Upper lobe of left lung (tissue), 4 donors: ENCODE measurements around the gene TIRAP.

Experiments
- POLR2A ChIP-seq, 4 donors: fragments of 450-650 bp; IDR thresholded peaks; one replicate each; pipeline ENCODE4 v1.5.1; 2016 to 2017; ENCODE audit warnings: antibody characterized with exemption in 4 of 4, mild to moderate bottlenecking in 2 of 4
- POLR2AphosphoS5 ChIP-seq, 2 donors: sonication (generic); formaldehyde crosslinking; IDR thresholded peaks; one replicate each; pipeline ENCODE4 v1.5.1; 2017; ENCODE audit warnings: antibody characterized with exemption in 2 of 2
- TF ChIP-seq, protein P1 (sequence below), 6 experiments: fragments of 450-650 bp in 4 of 6; fragments of 200-600 bp in 2 of 6; sonication (generic) in 2 of 6; IDR thresholded peaks; one replicate each; pipeline ENCODE4 v1.5.1; 2016 to 2019; ENCODE audit warnings: antibody characterized with exemption in 6 of 6

- TF ChIP-seq, protein P1, sequence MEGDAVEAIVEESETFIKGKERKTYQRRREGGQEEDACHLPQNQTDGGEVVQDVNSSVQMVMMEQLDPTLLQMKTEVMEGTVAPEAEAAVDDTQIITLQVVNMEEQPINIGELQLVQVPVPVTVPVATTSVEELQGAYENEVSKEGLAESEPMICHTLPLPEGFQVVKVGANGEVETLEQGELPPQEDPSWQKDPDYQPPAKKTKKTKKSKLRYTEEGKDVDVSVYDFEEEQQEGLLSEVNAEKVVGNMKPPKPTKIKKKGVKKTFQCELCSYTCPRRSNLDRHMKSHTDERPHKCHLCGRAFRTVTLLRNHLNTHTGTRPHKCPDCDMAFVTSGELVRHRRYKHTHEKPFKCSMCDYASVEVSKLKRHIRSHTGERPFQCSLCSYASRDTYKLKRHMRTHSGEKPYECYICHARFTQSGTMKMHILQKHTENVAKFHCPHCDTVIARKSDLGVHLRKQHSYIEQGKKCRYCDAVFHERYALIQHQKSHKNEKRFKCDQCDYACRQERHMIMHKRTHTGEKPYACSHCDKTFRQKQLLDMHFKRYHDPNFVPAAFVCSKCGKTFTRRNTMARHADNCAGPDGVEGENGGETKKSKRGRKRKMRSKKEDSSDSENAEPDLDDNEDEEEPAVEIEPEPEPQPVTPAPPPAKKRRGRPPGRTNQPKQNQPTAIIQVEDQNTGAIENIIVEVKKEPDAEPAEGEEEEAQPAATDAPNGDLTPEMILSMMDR (IDR thresholded peaks at IDR 0.05), result no peak
- no peak for TF ChIP-seq POLR2AphosphoS5 (IDR thresholded peaks at IDR 0.05)
- no peak for TF ChIP-seq POLR2A (IDR thresholded peaks at IDR 0.05)
These were observed 36.3 kb upstream of the TIRAP start for GRCh38 chr11:126246636-126247035.
